GM12873 (cell line): Measurements from ENCODE around the gene DPM1.

Source experiments
- CTCF ChIP-seq: IDR thresholded peaks from 2 replicates; pipeline ENCODE4 v1.5.1; 2012; ENCODE audit warnings: low read depth, mild to moderate bottlenecking, moderate library complexity, low read length, control low read depth; ENCODE audit not compliant: insufficient read depth; ENCODE audit errors: missing control alignments

Gene DPM1

DNA sequence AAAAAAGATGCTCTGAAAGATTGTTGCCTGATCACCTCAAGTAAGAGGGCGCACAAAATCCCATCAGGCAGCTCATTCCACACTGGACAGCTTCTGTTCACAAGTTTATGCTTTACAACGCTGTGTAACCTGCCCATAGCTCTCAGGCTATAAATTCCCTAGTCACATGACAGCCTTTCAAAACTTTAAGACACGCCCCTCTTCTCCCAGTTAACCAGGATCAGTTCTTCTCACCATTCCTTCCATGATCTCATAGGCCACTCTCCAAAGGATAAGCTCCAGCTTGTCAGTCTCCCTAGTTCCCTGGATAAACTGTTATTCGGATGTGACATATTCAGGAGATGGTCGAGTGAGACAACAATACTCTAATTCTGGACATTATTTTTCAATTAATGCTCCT is 42.1 kb downstream of the DPM1 start:
- TF ChIP-seq CTCF: no peak

GRCh38 chr20:50915424-50915823 is 42.9 kb downstream of the DPM1 start:
- no peak for TF ChIP-seq CTCF

DNA sequence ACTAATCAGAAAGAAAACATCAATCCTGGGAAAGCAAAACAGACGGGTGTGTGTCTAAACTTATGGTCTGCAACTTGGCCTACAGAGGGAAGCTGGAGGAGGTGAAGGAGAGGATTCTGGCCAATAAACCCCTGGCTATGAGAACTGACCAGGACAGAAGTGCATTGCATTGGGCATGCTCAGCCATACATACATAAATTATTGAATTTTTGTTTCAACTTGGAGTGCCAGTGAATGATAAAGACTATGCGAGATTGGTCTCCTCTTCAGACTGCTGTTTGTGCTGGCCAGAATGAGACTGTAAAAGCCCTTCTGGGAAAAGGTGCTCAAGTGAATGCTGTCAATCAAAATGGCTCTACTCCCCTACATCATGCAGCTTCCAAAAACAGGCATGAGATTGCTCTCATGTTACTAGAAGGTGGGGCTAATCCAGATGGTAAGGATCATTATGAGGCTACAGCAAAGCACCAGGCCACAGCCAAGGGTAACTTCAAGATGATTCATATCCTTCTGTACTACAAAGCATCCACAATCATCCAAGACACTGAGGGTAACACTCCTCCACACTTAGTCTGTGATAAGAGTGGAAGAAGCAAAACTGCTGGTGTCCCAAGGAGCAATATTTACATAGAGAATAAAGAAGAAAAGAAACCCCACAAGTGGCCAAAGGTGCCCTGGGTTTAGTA is 44.5 kb downstream of the DPM1 start:
- no peak for TF ChIP-seq CTCF

DNA sequence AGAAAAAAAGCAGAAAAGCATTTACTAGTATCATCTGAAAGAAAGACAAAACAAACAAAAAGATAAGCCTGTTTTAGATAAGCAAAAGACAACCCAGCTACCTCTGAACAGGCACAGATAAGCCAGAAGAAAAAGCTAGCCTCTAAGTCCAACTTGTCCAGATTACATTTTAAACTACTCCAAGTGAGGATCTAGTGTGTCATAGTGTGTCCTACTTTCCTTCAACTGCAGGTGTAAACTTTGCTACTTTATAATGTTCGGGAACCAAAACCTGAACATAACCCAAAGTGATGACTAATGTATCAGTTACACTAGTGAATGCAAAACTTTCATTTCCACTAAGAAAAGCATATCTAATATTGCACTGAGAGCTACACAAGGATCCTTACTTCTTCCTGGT is 46.6 kb downstream of the DPM1 start:
- no peak for TF ChIP-seq CTCF

- no peak for TF ChIP-seq CTCF
Observed at GRCh38 chr20:50911030-50911429, 47.3 kb downstream of the DPM1 start.

GRCh38 chr20:50909413-50909812 is 48.9 kb downstream of the DPM1 start:
- no peak for TF ChIP-seq CTCF

DNA sequence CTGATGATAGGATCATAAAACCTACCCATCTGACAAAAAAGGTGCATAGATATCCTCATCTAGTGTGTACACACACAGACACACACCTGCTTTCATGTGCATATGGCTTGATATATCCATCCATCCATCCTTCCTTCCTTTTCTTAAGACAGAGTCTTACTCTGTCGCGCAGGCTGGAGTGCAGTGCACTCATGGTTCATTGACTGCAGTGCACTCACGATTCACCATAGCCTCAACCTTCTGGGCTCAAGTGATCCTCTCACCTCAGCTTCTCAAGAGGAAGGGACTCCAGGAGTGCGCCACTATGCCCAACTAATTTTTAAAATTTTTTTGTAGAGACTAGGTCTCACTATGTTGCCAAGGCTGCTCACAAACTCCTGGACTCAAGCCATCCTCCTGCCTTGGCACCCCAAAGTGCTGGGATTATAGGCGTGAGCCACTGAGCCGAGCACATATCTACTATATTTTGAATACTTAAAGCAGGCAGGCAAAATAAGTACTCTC is 54.2 kb downstream of the DPM1 start:
- no peak for TF ChIP-seq CTCF
